Measurements from ENCODE around the gene CPNE4. TPM values are rescaled to one million over a fixed set of nuclear protein-coding genes. Genes with fewer than 3 reads are reported as not detected.

The CPNE4 gene
- total RNA-seq, 2 donors from 2014 or later, result 0.55 TPM; not detected in 1

GRCh38 chr3:131623431-131623830, 411.4 kb downstream of the CPNE4 start:
- H3K9me3 ChIP-seq (ENCODE audit: control insufficient read depth, low read length, poor library complexity, severe bottlenecking), result no peaks in the 10 kb centered on the region
- ATAC-seq (no peak), DNase-seq (no peak)
- H3K36me3 Mint-ChIP-seq (ENCODE audit: low read depth), result no peaks in the 10 kb centered on the region
- H3K27ac Mint-ChIP-seq, result no peak overlapping the region
- no peaks in the 10 kb centered on the region for H3K4me1 Mint-ChIP-seq
- no peak overlapping the region for H3K4me3 Mint-ChIP-seq
- H3K27me3 Mint-ChIP-seq, result peaks cover 16% of the 10 kb centered on the region

- ATAC-seq (no peak), DNase-seq (no peak)
- no peak overlapping the region for H3K27ac Mint-ChIP-seq
- H3K9me3 ChIP-seq (ENCODE audit: control insufficient read depth, low read length, poor library complexity, severe bottlenecking), result no peaks in the 10 kb centered on the region
- H3K4me3 Mint-ChIP-seq, result no peak overlapping the region
- no peaks in the 10 kb centered on the region for H3K4me1 Mint-ChIP-seq
- peaks cover 20% of the 10 kb centered on the region for H3K27me3 Mint-ChIP-seq
- no peaks in the 10 kb centered on the region for H3K36me3 Mint-ChIP-seq (ENCODE audit: low read depth)
Observed at GRCh38 chr3:131622726-131623125, 412.1 kb downstream of the CPNE4 start.

DNA sequence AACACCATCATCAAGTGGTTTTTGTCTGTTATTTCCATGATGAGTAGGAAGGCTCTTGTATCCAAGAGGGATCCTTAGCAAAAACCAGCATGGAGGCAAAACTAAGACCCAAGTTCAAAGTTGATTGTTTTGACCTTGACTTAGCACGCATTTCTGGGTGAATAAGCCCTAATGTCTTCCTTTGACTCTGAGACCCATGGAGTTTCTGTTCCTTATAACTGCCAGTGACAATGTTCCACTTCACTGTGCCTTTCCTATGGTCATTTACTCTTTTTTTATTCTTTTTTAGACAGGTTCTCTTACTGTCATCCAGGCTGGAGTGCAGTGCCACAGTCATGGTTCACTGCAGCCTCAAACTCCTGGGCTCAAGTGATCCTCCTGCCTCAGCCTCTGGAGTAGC, 413.8 kb downstream of the CPNE4 start:
- H3K9me3 ChIP-seq (ENCODE audit: control insufficient read depth, low read length, poor library complexity, severe bottlenecking), result no peaks in the 10 kb centered on the region
- H3K36me3 Mint-ChIP-seq (ENCODE audit: low read depth), result no peaks in the 10 kb centered on the region
- no peak overlapping the region for H3K4me3 Mint-ChIP-seq
- DNase-seq, result no peak
- H3K27me3 Mint-ChIP-seq, result peaks cover 36% of the 10 kb centered on the region
- no peak for ATAC-seq
- H3K4me1 Mint-ChIP-seq, result no peaks in the 10 kb centered on the region
- no peak overlapping the region for H3K27ac Mint-ChIP-seq

GRCh38 chr3:131619821-131620220, 415.0 kb downstream of the CPNE4 start:
- ATAC-seq (no peak), DNase-seq (no peak)
- H3K4me3 Mint-ChIP-seq, result no peak overlapping the region
- H3K36me3 Mint-ChIP-seq (ENCODE audit: low read depth), result no peaks in the 10 kb centered on the region
- H3K27ac Mint-ChIP-seq, result no peak overlapping the region
- H3K4me1 Mint-ChIP-seq, result no peaks in the 10 kb centered on the region
- no peaks in the 10 kb centered on the region for H3K9me3 ChIP-seq (ENCODE audit: control insufficient read depth, low read length, poor library complexity, severe bottlenecking)
- peaks cover 40% of the 10 kb centered on the region for H3K27me3 Mint-ChIP-seq

DNA sequence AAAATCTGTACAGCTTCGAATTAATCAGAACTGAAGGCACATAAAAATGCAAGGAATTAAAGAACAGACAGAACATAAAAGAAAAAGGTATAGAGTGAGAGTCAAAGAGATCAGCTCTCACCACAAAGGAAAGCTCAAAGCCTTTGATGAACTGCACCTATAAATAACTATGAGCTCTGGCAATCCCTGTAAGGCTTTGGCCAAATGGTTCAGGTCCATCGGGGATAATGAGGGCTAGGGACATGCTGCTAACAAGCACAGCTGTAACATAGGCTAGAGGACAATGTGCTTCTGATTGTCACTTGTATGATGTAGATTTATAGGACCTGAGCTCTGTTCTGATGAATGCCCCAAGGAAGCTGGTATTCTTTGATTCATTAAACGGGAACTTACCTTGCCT, 418.1 kb downstream of the CPNE4 start:
- H3K4me1 Mint-ChIP-seq, result no peaks in the 10 kb centered on the region
- H3K27me3 Mint-ChIP-seq, result peaks cover 63% of the 10 kb centered on the region
- no peak overlapping the region for H3K27ac Mint-ChIP-seq
- DNase-seq (no peak), ATAC-seq (no peak)
- H3K9me3 ChIP-seq (ENCODE audit: control insufficient read depth, low read length, poor library complexity, severe bottlenecking), result no peaks in the 10 kb centered on the region
- no peak overlapping the region for H3K4me3 Mint-ChIP-seq
- no peaks in the 10 kb centered on the region for H3K36me3 Mint-ChIP-seq (ENCODE audit: low read depth)

GRCh38 chr3:131612745-131613144, 422.1 kb downstream of the CPNE4 start:
- Mint-ChIP-seq H3K27me3 (peaks cover 55% of the 10 kb centered on the region), H3K4me1 (no peaks in the 10 kb centered on the region), H3K27ac (no peak overlapping the region), H3K36me3 (ENCODE audit: low read depth) (no peaks in the 10 kb centered on the region), H3K4me3 (no peak overlapping the region)
- ATAC-seq, result no peak
- H3K9me3 ChIP-seq (ENCODE audit: control insufficient read depth, low read length, poor library complexity, severe bottlenecking), result no peaks in the 10 kb centered on the region
- no peak for DNase-seq

DNA sequence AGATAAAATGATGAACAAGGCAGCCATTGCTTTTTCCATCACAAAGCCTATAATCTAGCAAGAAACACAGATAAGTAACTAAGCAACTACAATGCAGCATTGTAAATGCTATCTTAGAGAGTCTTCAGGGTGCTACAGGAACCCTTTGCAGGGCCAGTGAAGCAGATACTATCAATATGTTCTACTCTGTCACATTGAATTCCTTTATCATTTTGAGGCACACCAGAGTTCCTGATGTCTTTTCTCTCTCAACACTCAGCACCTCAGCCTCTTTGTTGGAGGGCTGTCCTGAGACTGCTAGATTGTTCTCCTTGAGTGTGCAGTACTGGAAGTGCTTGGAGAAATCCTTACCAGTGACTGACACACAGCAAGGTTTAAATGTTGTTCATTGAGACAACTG, 424.6 kb downstream of the CPNE4 start:
- Mint-ChIP-seq H3K27ac (no peak overlapping the region), H3K36me3 (ENCODE audit: low read depth) (no peaks in the 10 kb centered on the region), H3K4me1 (no peaks in the 10 kb centered on the region), H3K27me3 (peaks cover 53% of the 10 kb centered on the region), H3K4me3 (no peak overlapping the region)
- DNase-seq, result no peak
- H3K9me3 ChIP-seq (ENCODE audit: control insufficient read depth, low read length, poor library complexity, severe bottlenecking), result no peaks in the 10 kb centered on the region
- no peak for ATAC-seq

- H3K27me3 Mint-ChIP-seq, result peaks cover 44% of the 10 kb centered on the region
- H3K4me3 Mint-ChIP-seq, result no peak overlapping the region
- H3K36me3 Mint-ChIP-seq (ENCODE audit: low read depth), result no peaks in the 10 kb centered on the region
- ATAC-seq (no peak), DNase-seq (no peak)
- H3K9me3 ChIP-seq (ENCODE audit: control insufficient read depth, low read length, poor library complexity, severe bottlenecking), result no peaks in the 10 kb centered on the region
- no peak overlapping the region for H3K27ac Mint-ChIP-seq
- H3K4me1 Mint-ChIP-seq, result no peaks in the 10 kb centered on the region
Observed at GRCh38 chr3:131608741-131609140, 426.1 kb downstream of the CPNE4 start.

DNA sequence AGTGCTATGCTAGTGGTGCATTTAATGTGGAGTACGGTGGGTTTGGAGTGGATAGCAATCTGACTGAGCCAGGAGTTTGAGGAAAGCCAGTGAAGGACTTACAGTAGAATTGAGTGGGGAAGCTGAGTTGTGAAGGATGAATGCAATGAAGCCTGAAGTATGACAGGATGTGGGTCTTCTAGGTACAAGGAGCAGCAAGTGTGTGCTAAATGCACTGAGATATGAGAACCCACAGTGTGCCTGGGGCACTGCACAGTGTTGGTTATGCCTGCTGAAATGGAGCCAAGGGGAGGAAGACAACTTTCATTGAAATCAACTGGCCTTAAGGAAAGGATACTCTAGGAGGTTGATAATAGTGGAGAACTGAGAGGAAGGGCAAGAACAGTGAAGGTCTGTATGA, 426.5 kb downstream of the CPNE4 start:
- Mint-ChIP-seq H3K36me3 (ENCODE audit: low read depth) (no peaks in the 10 kb centered on the region), H3K27me3 (peaks cover 40% of the 10 kb centered on the region), H3K27ac (no peak overlapping the region)

GRCh38 chr3:131605916-131606315, 428.9 kb downstream of the CPNE4 start:
- no peaks in the 10 kb centered on the region for H3K4me1 Mint-ChIP-seq
- H3K36me3 Mint-ChIP-seq (ENCODE audit: low read depth), result no peaks in the 10 kb centered on the region
- no peak overlapping the region for H3K4me3 Mint-ChIP-seq
- H3K27me3 Mint-ChIP-seq, result peaks cover 56% of the 10 kb centered on the region
- no peak for ATAC-seq
- H3K27ac Mint-ChIP-seq, result no peak overlapping the region
- DNase-seq, result no peak
- no peaks in the 10 kb centered on the region for H3K9me3 ChIP-seq (ENCODE audit: control insufficient read depth, low read length, poor library complexity, severe bottlenecking)

More for the DNA sequence above, 426.5 kb downstream of the CPNE4 start:
- H3K4me3 Mint-ChIP-seq, result no peak overlapping the region
- DNase-seq (no peak), ATAC-seq (no peak)
- no peaks in the 10 kb centered on the region for H3K9me3 ChIP-seq (ENCODE audit: control insufficient read depth, low read length, poor library complexity, severe bottlenecking)
- no peaks in the 10 kb centered on the region for H3K4me1 Mint-ChIP-seq

DNA sequence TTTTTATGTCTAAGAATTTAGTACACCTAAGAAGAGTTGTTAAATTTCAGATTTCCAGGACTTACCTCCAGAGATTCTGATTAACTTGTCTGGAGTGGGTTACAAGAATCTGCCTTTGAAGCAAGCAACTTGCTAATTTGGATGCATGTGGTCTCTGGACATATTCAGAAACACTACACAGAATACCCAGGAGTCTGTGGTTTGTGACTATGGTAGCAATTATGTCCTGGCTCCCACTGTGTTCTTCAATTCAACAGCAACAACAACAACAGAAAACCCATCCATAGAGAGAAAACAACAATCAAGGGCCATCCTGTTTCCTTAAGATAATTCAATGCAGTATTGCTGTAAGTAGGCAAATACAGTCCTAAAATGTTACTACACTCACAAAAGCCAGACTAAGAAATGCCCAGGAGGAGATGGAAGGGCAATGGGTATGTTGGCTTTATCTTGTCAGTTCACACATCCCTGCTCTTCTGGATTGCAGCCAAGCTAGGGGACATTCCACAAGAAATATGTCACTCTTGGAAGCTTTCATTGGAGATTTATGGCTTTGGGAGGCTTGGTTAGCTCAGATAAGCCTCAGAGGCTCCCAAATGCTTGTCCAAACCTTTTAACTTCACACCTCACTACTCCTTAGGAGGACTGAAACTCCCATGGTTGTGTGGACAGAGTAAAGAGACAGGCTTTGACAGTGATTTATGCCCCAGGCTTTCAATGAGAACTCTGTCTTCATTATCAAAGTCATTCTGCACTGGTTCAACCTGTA, 432.6 kb downstream of the CPNE4 start:
- DNase-seq, result no peak
- no peak for ATAC-seq

DNA sequence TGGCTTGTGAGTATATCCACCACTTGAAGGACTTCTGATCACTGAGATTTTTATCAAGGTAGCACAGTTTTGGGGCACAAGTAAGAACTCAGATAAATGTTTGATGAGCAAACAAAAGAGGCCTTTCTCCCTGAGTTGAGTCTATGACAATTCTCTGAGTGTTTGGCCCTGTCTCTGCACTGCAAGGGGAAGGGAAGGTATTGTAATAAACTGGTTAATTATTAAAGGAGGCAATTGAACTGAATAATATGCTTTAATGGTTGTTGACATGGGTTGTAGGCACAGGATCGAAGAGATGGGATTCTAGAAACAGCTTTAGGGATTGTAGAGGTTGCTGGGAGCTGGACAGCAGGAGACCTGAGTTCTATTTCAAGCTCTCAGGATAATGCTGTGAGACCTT, 437.0 kb downstream of the CPNE4 start:
- no peak for ATAC-seq
- H3K36me3 Mint-ChIP-seq (ENCODE audit: low read depth), result no peaks in the 10 kb centered on the region
- DNase-seq, result no peak
- no peak overlapping the region for H3K4me3 Mint-ChIP-seq
- no peaks in the 10 kb centered on the region for H3K9me3 ChIP-seq (ENCODE audit: control insufficient read depth, low read length, poor library complexity, severe bottlenecking)
- peaks cover 42% of the 10 kb centered on the region for H3K27me3 Mint-ChIP-seq
- no peak overlapping the region for H3K27ac Mint-ChIP-seq
- no peaks in the 10 kb centered on the region for H3K4me1 Mint-ChIP-seq

More for the DNA sequence above, 432.6 kb downstream of the CPNE4 start:
- Mint-ChIP-seq H3K27ac (no peak overlapping the region), H3K4me3 (no peak overlapping the region), H3K36me3 (ENCODE audit: low read depth) (no peaks in the 10 kb centered on the region), H3K4me1 (no peaks in the 10 kb centered on the region), H3K27me3 (peaks cover 54% of the 10 kb centered on the region)
- no peaks in the 10 kb centered on the region for H3K9me3 ChIP-seq (ENCODE audit: control insufficient read depth, low read length, poor library complexity, severe bottlenecking)

DNA sequence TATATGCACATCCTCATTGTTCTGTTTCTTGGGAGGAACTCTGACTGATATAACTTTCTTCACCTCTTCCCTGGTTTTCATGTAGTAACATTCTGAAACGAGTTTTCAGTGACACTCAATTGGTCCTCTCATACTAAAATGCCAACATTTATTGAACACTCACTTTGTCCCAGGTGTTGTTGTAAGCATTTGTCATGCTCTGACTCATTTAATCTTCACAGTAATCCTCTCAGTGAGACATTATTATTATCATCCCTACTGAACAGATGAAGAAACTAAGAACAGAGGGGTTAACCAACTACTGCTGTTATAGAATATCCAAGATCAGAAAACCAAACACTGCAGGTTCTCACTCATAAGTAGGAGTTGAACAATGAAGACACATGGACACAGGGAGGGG, 437.9 kb downstream of the CPNE4 start:
- H3K9me3 ChIP-seq (ENCODE audit: control insufficient read depth, low read length, poor library complexity, severe bottlenecking), result no peaks in the 10 kb centered on the region
- no peak overlapping the region for H3K27ac Mint-ChIP-seq
- no peak overlapping the region for H3K4me3 Mint-ChIP-seq
- no peaks in the 10 kb centered on the region for H3K36me3 Mint-ChIP-seq (ENCODE audit: low read depth)
- no peak for ATAC-seq
- DNase-seq, result no peak
- H3K4me1 Mint-ChIP-seq, result no peaks in the 10 kb centered on the region
- H3K27me3 Mint-ChIP-seq, result peaks cover 33% of the 10 kb centered on the region

DNA sequence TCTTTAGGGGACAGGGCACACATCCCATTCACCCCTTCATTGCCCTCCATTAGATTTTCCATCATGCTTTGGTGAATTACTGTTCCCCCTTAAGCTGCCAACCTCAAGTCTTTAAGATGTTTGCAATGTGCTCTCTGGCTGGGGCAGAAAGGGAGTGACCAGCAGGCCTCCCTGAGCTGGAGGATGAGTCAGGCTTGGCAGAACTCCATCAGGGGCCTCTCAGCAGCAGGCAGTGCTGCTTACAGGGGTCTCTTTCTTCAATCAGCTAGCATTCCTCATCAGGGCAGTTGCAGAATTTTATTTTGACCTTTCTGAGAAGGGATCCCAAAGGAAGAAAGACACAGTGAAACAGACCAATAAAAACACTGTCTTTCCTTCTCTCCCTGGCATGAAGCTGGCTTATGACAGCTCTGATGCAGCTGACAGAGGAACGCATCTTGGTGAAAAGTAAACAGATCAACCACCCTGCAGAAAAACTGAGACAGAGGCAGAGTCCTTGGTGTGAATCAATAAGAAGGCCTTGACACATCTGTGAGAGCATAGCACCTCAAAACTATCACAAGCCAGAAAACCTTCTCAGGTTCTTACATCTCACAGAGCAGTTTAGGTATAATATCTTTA, 443.3 kb downstream of the CPNE4 start:
- no peaks in the 10 kb centered on the region for H3K9me3 ChIP-seq (ENCODE audit: control insufficient read depth, low read length, poor library complexity, severe bottlenecking)
- peaks cover 26% of the 10 kb centered on the region for H3K27me3 Mint-ChIP-seq
- H3K36me3 Mint-ChIP-seq (ENCODE audit: low read depth), result no peaks in the 10 kb centered on the region
- no peaks in the 10 kb centered on the region for H3K4me1 Mint-ChIP-seq
- H3K4me3 Mint-ChIP-seq, result no peak overlapping the region
- H3K27ac Mint-ChIP-seq, result no peak overlapping the region
- DNase-seq, result no peak
- ATAC-seq, result no peak

All from T-helper 17 cell (primary cell).